ENCODE results near the gene SSNA1.

DNA sequence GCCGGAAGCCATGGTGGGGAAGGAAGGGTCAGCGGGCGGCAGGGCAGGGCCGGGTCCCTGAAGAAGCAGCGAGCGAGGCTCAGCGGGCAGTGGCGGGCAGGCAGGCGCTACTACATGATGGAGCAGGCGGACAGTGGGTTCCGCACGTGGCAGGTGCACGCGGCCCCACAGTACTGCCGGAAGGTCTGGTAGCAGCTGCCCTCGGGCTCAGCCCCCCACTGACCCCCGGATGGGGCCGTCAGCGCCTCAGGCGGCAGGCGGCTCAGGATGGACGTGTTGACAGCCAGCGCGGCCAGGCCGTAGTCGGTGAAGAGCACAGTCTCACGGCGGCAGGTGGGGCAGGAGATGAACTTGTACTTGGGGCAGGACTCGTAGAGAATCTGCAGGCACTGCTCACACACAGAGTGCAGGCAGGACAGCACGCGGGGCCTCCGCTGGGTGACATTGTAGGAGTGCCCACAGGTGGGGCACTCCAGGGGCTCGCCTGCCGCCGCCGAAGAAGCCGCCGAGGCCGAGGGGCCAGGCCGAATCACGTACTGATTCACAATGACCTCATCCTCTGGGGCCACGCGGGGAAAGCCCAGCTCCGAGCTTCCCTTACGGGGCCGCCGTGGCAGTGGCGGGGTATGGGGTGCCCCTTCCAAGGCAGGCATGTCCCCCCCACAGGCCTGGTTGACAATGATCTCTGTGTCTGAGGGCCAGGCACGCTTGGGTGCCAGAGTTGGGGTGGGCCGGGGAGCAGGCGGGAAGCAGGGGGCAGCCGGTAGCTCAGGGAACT is 32.0 kb downstream of the SSNA1 start:
- TF ChIP-seq, protein P1, sequence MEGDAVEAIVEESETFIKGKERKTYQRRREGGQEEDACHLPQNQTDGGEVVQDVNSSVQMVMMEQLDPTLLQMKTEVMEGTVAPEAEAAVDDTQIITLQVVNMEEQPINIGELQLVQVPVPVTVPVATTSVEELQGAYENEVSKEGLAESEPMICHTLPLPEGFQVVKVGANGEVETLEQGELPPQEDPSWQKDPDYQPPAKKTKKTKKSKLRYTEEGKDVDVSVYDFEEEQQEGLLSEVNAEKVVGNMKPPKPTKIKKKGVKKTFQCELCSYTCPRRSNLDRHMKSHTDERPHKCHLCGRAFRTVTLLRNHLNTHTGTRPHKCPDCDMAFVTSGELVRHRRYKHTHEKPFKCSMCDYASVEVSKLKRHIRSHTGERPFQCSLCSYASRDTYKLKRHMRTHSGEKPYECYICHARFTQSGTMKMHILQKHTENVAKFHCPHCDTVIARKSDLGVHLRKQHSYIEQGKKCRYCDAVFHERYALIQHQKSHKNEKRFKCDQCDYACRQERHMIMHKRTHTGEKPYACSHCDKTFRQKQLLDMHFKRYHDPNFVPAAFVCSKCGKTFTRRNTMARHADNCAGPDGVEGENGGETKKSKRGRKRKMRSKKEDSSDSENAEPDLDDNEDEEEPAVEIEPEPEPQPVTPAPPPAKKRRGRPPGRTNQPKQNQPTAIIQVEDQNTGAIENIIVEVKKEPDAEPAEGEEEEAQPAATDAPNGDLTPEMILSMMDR (IDR thresholded peaks at IDR 0.05), result no peak
- TF ChIP-seq POLR2A (IDR thresholded peaks at IDR 0.05; ENCODE audit: low read depth), result no peak
- no peak for TF ChIP-seq POLR2AphosphoS5 (IDR thresholded peaks at IDR 0.05)
